Panc1 (cell line): Measurements from ENCODE around the gene WIPF2.

Source experiments
- CTCF ChIP-seq: fragments of 450-650 bp; IDR thresholded peaks from 2 replicates; pipeline ENCODE4 v1.5.1; 2017; ENCODE audit warnings: mild to moderate bottlenecking
- POLR2AphosphoS5 ChIP-seq: IDR thresholded peaks from 2 replicates; pipeline ENCODE4 v1.6.1; 2012; ENCODE audit warnings: mild to moderate bottlenecking, low read depth, low read length, moderate library complexity
- REST ChIP-seq, 2 experiments: IDR thresholded peaks; 2 replicates each; pipeline ENCODE4 v1.6.1; 2011 to 2012; ENCODE audit warnings: low read depth in 2 of 2, control low read depth in 1 of 2, low read length in 1 of 2, mild to moderate bottlenecking in 1 of 2, moderate library complexity in 1 of 2; ENCODE audit not compliant: insufficient read depth in 1 of 2
- SIN3A ChIP-seq: IDR thresholded peaks from 2 replicates; pipeline ENCODE4 v1.6.1; 2012; ENCODE audit warnings: low read depth, mild to moderate bottlenecking, low read length, moderate library complexity, borderline replicate concordance; ENCODE audit not compliant: insufficient read depth

- TF ChIP-seq CTCF = no peak
- TF ChIP-seq SIN3A = no peak
- no peak for TF ChIP-seq REST (IDR thresholded peaks at IDR 0.05; ENCODE audit: insufficient read depth in 1 of 2, low read depth in 2 of 2, low read length in 1 of 2)
- TF ChIP-seq POLR2AphosphoS5 = no peak
Observed at GRCh38 chr17:40264458-40265185, 45.5 kb downstream of the WIPF2 start.
